GM12878 (cell line): ENCODE results near the gene CLSTN2. TPM values are rescaled to one million over a fixed set of nuclear protein-coding genes. Genes with fewer than 3 reads are reported as not detected.

Experiments used
- ATAC-seq: fragments of 200-7000 bp; cut with Tn5 transposase; 3 replicates; pipeline ENCODE4 v1.9.1; 2020; ENCODE audit warnings: mild to moderate bottlenecking, moderate library complexity
- BruUV-seq: library from RNA; stranded (reverse); fragments of 400-500 nt; replicated peaks from 2 replicates; lab custom pipeline; 2021; lab: Mats Ljungman, UMichigan
- CTCF ChIA-PET: fragments of 300-600 bp; sonication (Branson Sonifier 250); formaldehyde crosslinking; extraction: SDS; loops from one replicate; lab custom pipeline; 2021; ENCODE audit warnings: inconsistent platforms; lab: Yijun Ruan, JAX
- POLR2A ChIA-PET: fragments of 350-600 bp; formaldehyde crosslinking; extraction: SDS; loops from one replicate; lab custom pipeline; 2021; ENCODE audit warnings: inconsistent platforms; lab: Charles Lee
- RAD21 ChIA-PET: fragments of 300-600 bp; sonication (Branson Sonifier 250); formaldehyde crosslinking; loops from one replicate; lab custom pipeline; 2023; ENCODE audit warnings: antibody characterized with exemption; ENCODE audit not compliant: unreplicated experiment; lab: Charles Lee
- SMC1A ChIA-PET: fragments of 300-600 bp; sonication (Branson Sonifier 250); formaldehyde crosslinking; loops from one replicate; lab custom pipeline; 2023; ENCODE audit not compliant: unreplicated experiment, uncharacterized antibody; lab: Charles Lee
- DNase-seq: peaks from one replicate; pipeline ENCODE4 v3.0.0-alpha.2; 2011; ENCODE audit warnings: low read depth, low spot score
- FAIRE-seq: peaks from 3 replicates; lab custom pipeline; 2011; peaks lifted over from hg19 to GRCh38; lab: Jason Lieb, UNC
- H2AFZ ChIP-seq: 2 replicates; pipeline ENCODE4 v1.6.0; 2011; ENCODE audit warnings: low read depth, low read length, control low read depth; ENCODE audit not compliant: control insufficient read depth
- H3K27ac ChIP-seq: 2 replicates; pipeline ENCODE4 v1.5.1; 2011; ENCODE audit warnings: control low read depth; ENCODE audit not compliant: control insufficient read depth, insufficient read depth
- H3K27me3 ChIP-seq, 2 experiments: replicated peaks in 1 of 2; 2 replicates each; pipeline versions ENCODE4 v1.6.0 to v1.6.1; 2011; ENCODE audit warnings: low read length in 1 of 2; ENCODE audit not compliant: control insufficient read depth in 2 of 2, insufficient read depth in 2 of 2
- H3K36me3 ChIP-seq, 2 experiments: 2 replicates each; pipeline ENCODE4 v1.5.1; 2011; ENCODE audit warnings: low read length in 1 of 2; ENCODE audit not compliant: control insufficient read depth in 2 of 2, insufficient read depth in 2 of 2
- H3K4me1 ChIP-seq: 2 replicates; pipeline ENCODE4 v1.6.1; 2011; ENCODE audit warnings: mild to moderate bottlenecking, low read length, moderate library complexity, mixed read lengths; ENCODE audit not compliant: control insufficient read depth, insufficient read depth
- H3K4me2 ChIP-seq: 2 replicates; pipeline ENCODE4 v1.6.0; 2011; ENCODE audit warnings: control low read depth; ENCODE audit not compliant: control insufficient read depth, insufficient read depth
- H3K4me3 ChIP-seq: fragments of 200-600 bp; sonication (generic); 2 replicates; pipeline ENCODE4 v1.5.1; 2016
- H3K79me2 ChIP-seq: 2 replicates; pipeline ENCODE4 v1.6.0; 2011; ENCODE audit warnings: low read length; ENCODE audit not compliant: control insufficient read depth, insufficient read depth
- H3K9ac ChIP-seq: 2 replicates; pipeline ENCODE4 v1.8.0; 2011; ENCODE audit warnings: low read length, control low read depth, mixed read lengths; ENCODE audit not compliant: control insufficient read depth, insufficient read depth
- H3K9me3 ChIP-seq: replicated peaks from 3 replicates; pipeline ENCODE4 v1.5.1; 2011; ENCODE audit warnings: mild to moderate bottlenecking, low read length; ENCODE audit not compliant: control insufficient read depth, insufficient read depth
- H4K20me1 ChIP-seq: 2 replicates; pipeline ENCODE4 v1.6.0; 2011; ENCODE audit not compliant: control insufficient read depth, insufficient read depth
- BRCA1 ChIP-seq: IDR thresholded peaks from 2 replicates; pipeline ENCODE4 v1.6.1; 2011; ENCODE audit warnings: low read depth, low read length, improper control_type of control experiment
- PAX5 ChIP-seq: IDR thresholded peaks from 2 replicates; pipeline ENCODE4 v1.6.1; 2011; ENCODE audit warnings: low read depth, low read length, borderline replicate concordance
- SPI1 ChIP-seq: IDR thresholded peaks from 2 replicates; pipeline ENCODE4 v1.6.1; 2011; ENCODE audit warnings: low read depth, mild to moderate bottlenecking, low read length, moderate library complexity, borderline replicate concordance; ENCODE audit not compliant: insufficient read depth
- ZBTB11 ChIP-seq: fragments of 450-650 bp; formaldehyde crosslinking; IDR thresholded peaks from 2 replicates; pipeline ENCODE4 v1.5.0; 2022; ENCODE audit warnings: mild to moderate bottlenecking, missing genetic modification characterization
- WGBS: methylation state at CpG from one replicate; pipeline ENCODE4 v1.1.6; 2016; ENCODE audit warnings: low lambda C conversion rate; ENCODE audit not compliant: insufficient replicate concordance, insufficient coverage; ENCODE audit errors: missing lambda C conversion rate; 5-methylcytosine and 5-hydroxymethylcytosine counted together
- in situ Hi-C: fragments of 300-500 bp; cut with MboI; formaldehyde crosslinking; loops from 9 replicates; pipeline ENCODE4 v1.14.3; 2018; ENCODE audit warnings: mixed read lengths
- intact Hi-C: fragments of 100-400 bp; cut with micrococcal nuclease; formaldehyde crosslinking; loops from one replicate; pipeline ENCODE4 v1.14.2; 2022; ENCODE audit not compliant: unreplicated experiment
- polyA plus RNA-seq, 11 experiments: library from polyadenylated mRNA; depleted of rRNA in 4 of 11; unstranded in 6 of 11; stranded (reverse) in 5 of 11; fragments of >200 nt; fragmentation: Nextera tagmentation in 4 of 11; fragmentation: Illumina TruSeq in 1 of 11; extraction: Ambion mirVana in 4 of 11; extraction: Trizol in 1 of 11; gene quantifications; 1 replicate in 1 of 11; 2 replicates in 10 of 11; pipeline versions ENCODE4 v1.2.1 to v1.2.3, GENCODE V29; 2011 to 2016; ENCODE audit warnings: inconsistent platforms in 2 of 11, missing spikeins in 2 of 11, low read depth in 1 of 11
- total RNA-seq, 4 experiments: library from RNA; depleted of rRNA in 3 of 4; stranded (reverse); fragments of >200 nt in 3 of 4; fragmentation: Illumina TruSeq in 1 of 4; extraction: Trizol in 1 of 4; gene quantifications; 2 replicates each; pipeline versions ENCODE4 v1.2.1 to v1.2.3, GENCODE V29; 2013 to 2021

The CLSTN2 gene
- total and polyA plus RNA-seq, 10 of the 15 experiments (the other 5 are each of a cell fraction or from before 2014, with no cell fraction given) = under 0.01 to 0.10 (median under 0.01) TPM; not detected in 5

GRCh38 chr3:140599496-140599895 is 664.5 kb downstream of the CLSTN2 start:
- H3K27ac ChIP-seq = no peak overlapping the region
- ChIA-PET SMC1A (interaction anchor here (0.6 kb wide), 1 partner anchor 103 kb away, joined by 4 read pairs; no protein-coding TSS in a partner anchor), POLR2A (interaction anchor here (0.5 kb wide), 1 partner anchor 115 kb away, joined by 8 read pairs; no protein-coding TSS in a partner anchor), CTCF (no interaction called here)
- no peaks in the 10 kb centered on the region for H3K4me1 ChIP-seq
- no peak overlapping the region for H3K4me3 ChIP-seq
- intact Hi-C loops (no loop called here), in situ Hi-C loops (no loop called here)
- H4K20me1 ChIP-seq = no peaks in the 10 kb centered on the region
- DNase-seq = no peak
- no peaks in the 10 kb centered on the region for H3K27me3 ChIP-seq
- H3K9me3 ChIP-seq = no peaks in the 10 kb centered on the region
- H3K36me3 ChIP-seq = no peaks in the 10 kb centered on the region
- H3K79me2 ChIP-seq = no peaks in the 10 kb centered on the region
- 0% methylated on average over 1 of the region's 1 CpG for WGBS
- TF ChIP-seq ZBTB11 (CRISPR knock-in tag) (no peak), PAX5 (no peak), SPI1 (no peak), BRCA1 (no peak)
- TF ChIP-seq, all 136 proteins: peak for 0
- ATAC-seq (no peak), FAIRE-seq (no peak)
- no TSS peak for BruUV-seq
- Histone ChIP-seq H3K4me2 (no peak overlapping the region), H3K9ac (no peak overlapping the region), H2AFZ (no peak overlapping the region)
- RAD21 ChIA-PET = no interaction called here
